ENCODE measurements around the gene SHC1.
A peak's percentile ranks its signal among the peaks of the same experiment; 100 is the strongest.

SHC1 gene

DNA sequence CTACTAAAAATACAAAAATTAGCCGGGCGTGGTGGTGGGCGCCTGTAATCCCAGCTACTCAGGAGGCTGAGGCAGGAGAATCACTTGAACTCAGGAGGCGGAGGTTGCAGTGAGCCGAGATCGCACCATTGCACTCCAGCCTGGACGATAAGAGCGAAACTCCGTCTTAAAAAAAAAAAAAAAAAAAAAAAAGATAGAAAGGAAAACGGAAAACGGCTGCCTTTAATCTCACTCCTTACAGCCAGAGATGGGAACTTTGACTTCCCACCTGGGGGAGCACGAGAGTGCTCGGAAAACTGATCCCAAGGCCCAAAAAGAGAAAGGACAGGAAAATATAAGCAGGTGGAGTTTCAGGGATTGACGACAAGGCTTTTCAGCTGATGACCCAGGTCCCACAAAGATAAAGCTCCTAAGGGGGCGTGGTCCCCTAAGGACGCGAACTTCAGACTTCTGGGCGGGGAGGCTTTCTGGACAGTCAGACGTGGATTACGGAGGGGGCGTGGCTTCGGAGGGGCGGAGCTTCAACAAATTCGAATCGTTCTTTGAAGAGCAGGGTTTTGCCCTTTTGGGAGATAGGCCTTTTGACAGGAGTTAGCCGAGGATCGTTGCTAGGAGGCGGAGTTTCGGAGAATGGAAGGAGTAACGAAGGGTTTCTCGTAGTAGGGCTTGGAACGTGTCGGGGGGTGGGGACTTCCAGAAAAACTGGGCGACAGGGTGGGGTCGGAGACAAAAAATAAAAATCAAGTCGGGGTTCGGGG, 3.0 kb upstream of the SHC1 start:
- DNase-seq = peak; percentile 98

GRCh38 chr1:154972517-154973343, 2.2 kb upstream of the SHC1 start:
- DNase-seq = no peak

GRCh38 chr1:154972213-154972516, 1.6 kb upstream of the SHC1 start:
- DNase-seq = no peak

- DNase-seq = no peak
Measured at GRCh38 chr1:154971341-154971998, 923 bp upstream of the SHC1 start.

DNA sequence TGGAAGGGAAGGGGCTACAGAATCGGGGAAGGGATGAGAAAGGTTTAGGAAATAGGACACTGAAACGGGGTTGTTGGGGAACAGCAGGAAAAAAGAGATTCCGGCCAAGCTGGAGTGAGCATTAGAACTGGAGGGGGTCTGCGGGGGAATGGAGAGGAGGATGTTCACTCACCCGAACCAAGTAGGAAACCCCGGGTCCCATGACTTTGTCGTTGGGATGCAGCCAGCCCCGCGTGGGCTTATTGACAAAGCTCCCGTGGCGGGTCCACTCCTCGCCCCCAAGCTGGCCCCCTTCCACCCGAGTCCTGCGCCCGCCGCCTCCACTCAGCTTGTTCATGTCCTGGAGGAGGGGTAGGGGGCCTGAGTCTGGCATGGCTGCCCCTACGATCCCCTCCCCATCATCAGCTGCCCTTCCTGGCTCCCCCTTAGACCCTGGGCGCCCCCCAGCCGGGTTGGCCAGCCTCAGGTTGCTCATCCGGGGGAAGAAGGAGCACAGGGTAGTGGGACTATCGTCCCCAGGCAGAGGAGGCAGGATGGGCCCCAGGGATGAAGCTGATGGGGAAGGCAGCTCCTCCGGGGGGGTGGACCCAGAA, 591 bp downstream of the SHC1 start:
- DNase-seq = no peak

DNA sequence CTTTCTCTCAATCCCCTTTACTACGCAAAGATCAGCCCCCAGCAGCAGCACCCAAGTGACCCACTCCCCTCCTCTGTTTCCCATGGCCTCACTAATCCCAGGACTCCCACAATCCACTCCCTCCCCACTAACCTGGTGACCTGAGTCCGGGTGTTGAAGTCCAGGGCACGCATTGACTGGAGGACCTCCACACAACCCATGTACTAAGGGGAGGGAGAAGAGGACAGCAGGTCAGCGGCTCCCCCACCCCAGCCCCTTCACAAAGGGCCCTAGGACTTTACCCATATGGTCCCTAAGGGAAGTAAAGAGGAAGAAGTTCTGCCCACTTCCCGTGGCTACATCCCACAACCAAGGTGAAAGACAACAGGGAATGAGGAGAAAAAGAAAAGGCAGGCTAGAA, 1.3 kb downstream of the SHC1 start:
- no peak for DNase-seq

DNA sequence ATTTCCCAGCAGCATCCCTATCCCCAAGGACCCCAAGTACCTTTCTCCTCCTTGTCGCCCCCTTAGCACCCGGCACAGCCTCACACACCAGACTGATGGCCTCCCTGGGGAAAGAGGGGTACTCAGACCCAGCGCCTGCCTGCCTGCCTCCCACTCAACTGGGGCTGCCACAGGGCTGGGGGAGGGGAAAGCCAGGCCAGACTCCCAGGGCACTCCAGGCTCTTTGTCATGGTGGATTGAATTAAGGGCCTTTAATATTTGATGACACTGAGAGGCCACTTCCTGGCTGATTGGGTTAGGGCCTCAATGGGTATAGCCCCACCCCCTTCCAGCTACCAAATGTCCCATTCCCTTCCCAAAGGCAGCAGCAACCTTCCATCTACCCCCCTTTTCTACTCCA, 1.8 kb downstream of the SHC1 start:
- no peak for DNase-seq

- DNase-seq = no peak
Measured at GRCh38 chr1:154967331-154967950, 3.1 kb downstream of the SHC1 start.

- DNase-seq = no peak
Measured at GRCh38 chr1:154966111-154966510, 4.4 kb downstream of the SHC1 start.

GRCh38 chr1:154964359-154964758, 6.2 kb downstream of the SHC1 start:
- DNase-seq = no peak

DNA sequence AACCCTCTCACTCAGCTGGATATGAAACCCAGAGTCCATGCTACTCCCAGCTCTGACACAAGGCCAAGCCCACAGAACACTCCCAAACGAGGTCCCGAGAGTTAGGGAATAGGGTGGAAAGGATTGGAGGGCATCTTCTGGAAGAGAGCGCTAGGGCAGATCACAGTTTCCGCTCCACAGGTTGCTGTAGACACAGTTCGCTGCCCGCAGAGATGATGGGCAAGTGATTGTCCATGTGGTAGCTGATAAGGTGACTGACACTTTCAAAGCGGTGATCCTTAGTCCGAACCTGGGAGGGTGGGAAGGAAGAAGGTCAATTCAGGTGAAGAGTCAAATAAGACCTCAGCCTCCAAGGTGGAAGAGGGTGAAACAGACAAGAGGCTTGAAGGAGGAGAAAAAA, 6.9 kb downstream of the SHC1 start:
- DNase-seq = no peak

DNA sequence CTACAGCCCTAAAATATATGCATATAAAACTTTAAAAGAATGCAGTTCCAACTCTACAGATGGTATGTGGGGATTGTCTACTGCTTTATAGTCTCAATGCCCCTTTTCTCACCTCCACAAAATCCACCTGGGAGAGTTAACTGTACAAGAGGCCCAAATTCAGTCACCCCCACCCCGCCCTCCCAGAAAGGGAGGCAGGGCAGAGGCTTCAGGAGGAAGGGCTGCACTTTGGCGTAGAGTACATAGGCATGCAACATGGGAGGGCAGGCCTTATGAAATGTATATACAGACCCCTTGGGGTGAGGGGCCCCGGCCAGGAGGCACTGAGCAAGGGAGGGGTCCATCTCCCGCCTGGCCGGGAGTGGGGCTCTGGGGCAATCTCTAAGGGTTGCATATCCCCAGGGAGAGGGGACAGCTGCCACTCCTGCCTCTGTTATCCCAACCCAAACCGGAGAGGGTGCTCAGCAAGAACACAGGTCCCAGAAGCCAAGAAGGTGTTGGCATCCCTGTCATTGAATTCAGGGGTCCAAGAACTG, 7.7 kb downstream of the SHC1 start:
- DNase-seq = no peak

DNA sequence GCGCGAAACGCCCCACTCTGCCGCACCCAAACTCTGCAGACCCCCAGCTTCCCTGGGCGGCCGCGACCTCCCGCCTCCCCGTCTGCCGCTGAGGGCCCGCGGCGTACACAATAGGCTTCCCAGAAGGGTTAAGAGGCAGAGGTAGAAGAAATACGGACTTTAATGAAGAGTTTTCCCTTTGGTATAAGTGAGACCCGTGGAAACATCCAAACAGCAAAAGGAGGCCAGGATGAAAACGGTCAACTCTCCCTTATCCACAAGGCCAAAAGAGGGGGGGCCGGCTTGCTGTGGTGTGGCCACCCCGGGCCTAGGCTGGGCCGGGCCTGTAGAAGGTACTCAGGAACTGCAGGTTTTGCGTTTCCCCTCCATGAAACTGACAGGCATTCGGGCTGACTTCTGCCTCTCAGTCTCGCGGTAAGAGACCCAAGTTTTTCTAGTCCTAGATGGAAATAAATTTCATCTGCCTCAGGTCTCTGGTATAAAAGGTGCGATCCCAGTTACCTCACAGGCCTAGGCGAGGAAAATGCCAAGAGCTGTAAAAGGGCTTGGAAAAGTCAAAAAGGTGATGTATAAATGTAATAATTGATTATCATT, 8.3 kb downstream of the SHC1 start:
- DNase-seq = no peak

DNA sequence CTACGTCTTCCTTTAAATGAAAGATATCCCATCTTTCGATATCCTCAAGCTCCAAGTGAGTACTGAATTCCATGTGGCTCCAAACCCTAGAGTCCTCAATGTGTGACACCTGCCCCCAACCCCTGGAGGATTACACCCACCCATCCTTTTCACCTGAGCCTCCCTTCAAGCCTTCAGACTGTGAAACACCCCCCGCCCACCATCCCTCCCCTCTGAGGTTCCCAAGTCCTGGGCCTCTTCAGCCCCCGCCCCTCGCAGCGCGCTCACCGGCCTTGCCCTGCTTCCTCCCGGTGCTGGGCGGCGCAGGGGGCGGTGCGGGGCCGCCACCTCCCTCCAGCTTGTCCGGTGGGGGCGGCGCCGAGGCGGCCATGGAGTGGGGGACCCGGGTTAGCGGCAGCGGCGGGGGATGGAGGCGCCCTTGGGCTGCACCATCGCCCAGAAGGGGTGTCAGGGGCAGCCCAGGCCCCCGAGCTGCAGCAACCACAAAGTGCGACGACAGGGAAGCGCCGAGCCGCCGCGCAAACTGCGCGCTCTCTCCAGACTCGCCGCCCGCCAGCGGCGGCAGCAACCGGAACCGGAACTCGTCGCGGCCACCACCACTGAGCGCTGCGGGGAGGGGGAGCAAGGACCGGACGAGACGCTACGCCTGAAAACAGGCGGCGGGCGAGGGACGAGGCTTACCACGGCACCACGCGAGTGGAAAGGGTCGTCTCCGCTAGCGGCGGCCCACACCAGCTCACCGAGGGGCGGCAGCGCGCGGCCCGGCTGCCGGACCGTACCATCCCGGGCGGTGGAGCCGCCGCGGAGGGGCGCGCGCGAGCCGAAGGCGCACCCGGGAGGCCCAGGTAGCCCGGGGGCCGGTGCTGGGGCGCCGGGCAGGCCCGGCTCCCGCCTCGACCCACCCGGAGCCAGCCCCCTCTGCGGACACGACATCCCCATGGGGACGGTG, 9.1 kb downstream of the SHC1 start, which contains the start of gene PYGO2:
PYGO2 (minus strand) TSS at position 576 of the 949 bp plus-strand sequence; CDS start at position 370, 206 bp downstream.
- DNase-seq = peak; percentile 91

DNA sequence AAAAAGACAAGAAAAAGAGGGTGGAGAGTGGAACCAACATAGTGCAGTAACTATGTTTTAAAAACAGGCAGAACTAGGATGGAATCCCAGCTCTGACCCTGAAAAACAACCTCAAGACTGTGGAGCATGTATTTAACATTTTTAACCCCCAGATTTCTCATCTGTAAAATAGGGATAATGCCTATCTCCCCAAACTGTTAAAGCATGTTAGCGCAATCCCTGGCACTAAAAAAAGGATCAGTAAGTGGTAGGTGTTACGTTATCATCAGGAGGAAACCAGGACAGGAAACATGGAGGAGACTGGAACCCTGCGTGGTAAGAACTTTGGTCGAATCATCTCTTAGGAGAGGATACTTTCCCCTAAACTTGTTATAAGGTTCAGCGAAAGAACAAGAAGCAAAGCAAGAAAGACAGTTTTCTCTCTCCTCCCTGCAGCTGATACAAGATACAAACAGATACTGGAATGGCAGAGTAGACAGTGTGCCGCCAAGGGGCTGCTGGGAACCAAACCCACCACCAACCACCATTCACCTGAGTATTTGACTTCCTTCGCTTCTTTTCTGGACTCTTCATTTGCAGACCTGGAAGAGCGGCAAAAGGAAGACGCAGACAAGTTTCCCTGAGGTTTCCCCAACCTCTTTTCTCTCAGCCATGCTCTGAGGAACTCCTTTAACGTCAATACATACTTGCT, 10.0 kb downstream of the SHC1 start:
- DNase-seq = no peak

DNA sequence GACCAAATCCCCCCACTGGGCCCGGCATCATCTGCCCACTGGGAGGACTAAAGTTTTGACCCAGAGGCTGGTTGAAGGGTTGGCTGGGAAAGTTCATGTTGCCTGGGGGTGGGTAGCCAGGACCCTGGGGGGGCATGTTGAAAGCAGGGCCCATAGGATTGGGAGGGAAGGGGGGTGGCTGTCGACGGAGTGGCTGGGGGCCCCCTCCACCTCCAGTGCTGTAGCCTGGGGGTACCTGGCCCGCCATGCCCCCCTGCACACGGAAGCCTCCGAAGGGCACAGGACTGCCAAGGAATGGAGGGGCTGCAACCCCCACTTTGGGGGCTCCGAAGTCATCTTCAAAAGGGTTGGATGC, 11.1 kb downstream of the SHC1 start:
- no peak for DNase-seq

DNA sequence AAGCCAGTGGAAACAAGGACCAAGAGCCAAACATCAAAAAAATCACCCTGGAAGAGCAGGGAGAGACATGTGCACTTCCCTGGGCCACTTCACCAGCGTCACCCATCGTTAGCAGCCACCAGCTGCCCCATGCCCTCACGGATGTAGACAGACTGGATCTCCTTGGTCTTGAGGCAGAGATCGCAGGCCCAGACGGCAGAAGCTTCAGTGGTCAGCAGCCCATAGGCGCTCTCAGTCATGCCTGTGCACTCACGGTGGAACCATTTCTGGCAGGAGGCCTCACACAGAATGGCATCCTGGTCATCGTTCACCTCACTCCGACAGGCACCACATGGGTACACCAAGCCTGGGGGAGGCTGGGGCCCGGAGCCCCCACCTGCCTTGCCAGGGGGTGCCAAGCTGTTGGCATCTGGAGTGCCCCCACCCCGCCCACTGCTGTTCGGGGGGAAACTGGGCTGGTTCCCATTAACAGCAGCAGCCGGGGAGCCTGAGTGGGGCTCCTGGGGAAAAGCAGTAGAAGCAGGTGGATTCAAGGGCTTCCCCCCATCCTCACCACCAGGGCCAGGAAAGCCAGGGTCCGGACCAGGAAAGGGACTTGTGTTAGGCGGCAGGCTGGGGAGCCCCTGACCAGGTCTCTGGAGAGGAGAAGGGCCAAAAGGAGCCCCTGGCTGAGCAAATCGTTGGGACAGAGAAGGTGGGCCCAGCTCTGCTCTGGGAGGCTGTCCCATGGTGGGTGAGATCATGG, 11.7 kb downstream of the SHC1 start:
- no peak for DNase-seq

DNA sequence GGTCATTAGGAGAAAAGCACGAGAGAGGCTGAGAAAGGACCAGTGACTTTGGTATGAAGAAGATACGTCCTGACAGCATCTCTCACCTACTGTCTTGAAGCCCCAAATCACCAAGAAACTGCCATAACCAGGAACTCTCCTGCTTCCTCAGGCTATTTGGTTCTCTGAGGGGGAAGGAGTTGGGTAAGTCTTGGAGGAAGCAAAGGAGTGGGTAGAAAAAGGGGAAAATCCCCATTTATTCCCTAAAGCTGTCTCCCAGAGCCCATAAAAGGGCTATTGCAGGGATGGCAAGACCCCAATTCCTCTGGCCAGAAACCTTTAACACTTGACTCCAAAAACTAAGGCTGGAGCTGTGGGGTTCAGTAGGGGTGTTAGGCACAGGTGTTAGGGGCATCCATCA, 12.5 kb downstream of the SHC1 start:
- no peak for DNase-seq

DNA sequence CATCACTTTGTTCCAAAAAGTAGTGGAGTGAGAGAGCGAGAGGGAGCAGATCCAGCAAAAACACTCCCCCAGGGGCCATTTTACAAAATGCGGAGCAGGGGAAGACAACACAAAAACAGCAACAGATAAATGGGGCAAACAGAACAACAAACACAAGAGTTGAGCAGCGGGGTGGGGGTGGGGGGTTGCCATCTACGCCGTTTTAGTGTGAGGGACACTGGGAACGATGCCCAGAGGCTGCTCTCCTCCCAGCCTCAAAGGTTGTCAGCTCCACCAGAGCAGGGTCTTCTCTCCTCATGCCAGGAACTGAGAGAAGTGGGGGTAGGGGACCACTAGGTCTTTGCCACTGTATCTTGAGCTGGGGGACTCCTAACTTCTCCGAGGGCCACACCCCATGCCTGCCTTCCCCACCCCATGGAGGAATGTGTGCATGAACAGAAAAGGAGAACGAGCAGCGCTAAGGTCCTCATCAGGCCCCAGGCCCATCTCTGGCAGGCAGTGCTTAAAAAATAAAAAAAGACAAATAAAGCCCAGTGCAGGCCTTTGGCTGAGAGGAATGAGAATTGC, 13.4 kb downstream of the SHC1 start:
- no peak for DNase-seq

GRCh38 chr1:154956544-154956941, 14.0 kb downstream of the SHC1 start:
- DNase-seq = no peak
